GM12865 (cell line): ENCODE measurements around the gene CYP4A22.
A peak's percentile ranks its signal among the peaks of the same experiment; 100 is the strongest.

Experiments used
- DNase-seq: peaks from one replicate; pipeline ENCODE4 v3.0.0; 2010; ENCODE audit warnings: low read depth
- H3K4me3 ChIP-seq: 2 replicates; pipeline ENCODE4 v1.5.1; 2011; ENCODE audit warnings: mild to moderate bottlenecking, low read depth, low read length, control low read depth
- TF ChIP-seq, protein P1 (sequence below): IDR thresholded peaks from 2 replicates; pipeline ENCODE4 v1.5.1; 2011; ENCODE audit warnings: low read length, control low read depth, low read depth, inconsistent platforms; ENCODE audit not compliant: insufficient read depth; ENCODE audit errors: missing control alignments

The CYP4A22 gene

DNA sequence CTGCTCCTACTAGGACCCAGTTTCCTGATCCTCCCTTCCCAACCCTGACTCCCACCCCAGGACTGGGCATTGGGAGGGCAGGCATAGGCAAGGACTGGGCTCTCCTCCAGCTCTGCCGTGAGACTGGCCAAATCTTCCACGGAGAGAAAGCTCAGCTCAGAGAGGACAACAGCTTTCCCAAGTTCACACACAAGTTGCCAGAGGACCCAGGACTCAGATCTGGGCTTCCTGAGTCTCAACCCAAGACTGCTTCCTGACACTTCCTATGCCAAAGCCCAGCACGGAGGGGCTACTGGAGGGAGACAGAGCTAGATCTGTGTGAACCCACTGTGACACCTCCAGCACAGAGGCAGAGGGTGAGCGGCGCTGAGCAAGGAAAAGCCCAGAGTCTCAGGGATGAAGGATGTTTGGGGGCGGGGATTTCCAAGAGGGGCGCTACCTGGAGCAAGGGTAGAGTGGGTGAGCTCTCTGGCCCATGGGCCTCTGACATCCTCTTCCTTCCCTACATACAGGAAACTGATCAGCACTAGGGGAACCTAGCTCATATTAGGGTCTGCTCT lies 45.5 kb downstream of the CYP4A22 start:
- TF ChIP-seq, protein P1, sequence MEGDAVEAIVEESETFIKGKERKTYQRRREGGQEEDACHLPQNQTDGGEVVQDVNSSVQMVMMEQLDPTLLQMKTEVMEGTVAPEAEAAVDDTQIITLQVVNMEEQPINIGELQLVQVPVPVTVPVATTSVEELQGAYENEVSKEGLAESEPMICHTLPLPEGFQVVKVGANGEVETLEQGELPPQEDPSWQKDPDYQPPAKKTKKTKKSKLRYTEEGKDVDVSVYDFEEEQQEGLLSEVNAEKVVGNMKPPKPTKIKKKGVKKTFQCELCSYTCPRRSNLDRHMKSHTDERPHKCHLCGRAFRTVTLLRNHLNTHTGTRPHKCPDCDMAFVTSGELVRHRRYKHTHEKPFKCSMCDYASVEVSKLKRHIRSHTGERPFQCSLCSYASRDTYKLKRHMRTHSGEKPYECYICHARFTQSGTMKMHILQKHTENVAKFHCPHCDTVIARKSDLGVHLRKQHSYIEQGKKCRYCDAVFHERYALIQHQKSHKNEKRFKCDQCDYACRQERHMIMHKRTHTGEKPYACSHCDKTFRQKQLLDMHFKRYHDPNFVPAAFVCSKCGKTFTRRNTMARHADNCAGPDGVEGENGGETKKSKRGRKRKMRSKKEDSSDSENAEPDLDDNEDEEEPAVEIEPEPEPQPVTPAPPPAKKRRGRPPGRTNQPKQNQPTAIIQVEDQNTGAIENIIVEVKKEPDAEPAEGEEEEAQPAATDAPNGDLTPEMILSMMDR: no peak
- H3K4me3 ChIP-seq: no peak overlapping the region
- DNase-seq: no peak

DNA sequence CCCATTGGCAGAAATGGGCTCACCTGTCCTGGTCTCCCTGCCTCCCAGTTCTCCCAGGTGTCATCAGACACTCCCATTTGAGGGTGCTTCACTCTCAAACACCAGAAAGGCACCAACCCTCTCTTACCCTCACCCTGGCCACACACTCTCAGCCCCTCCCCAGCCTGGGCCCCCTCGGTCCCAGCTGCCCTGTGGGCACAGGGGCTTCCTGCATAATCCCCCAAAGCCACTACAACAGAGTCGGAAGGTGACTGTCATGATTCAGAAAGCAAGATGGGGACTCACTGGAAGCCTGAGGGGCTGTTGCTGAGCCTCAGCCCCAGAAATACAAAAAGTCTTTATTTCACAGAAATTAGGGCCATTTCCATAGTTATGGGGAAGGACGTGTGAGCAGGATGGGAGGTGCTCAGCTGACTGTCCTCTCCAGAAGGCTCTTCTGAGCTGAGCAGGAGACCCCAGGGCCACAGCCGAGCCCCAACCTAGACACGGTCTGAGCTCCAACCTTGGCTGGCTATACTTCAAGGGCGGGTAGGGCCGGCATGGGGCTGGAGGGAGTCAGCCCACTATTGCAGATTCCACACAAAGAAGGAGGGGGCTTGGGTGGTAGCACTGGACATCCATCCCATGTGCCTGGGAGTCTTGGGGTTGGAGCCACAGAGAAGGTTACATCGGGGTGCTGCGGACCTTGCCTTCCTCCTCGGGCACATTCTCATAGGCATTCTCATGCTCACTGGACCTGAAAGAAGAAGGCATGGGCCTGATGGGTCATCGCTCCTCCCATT lies 46.3 kb downstream of the CYP4A22 start:
- H3K4me3 ChIP-seq: no peak overlapping the region
- TF ChIP-seq, protein P1: no peak
- no peak for DNase-seq

DNA sequence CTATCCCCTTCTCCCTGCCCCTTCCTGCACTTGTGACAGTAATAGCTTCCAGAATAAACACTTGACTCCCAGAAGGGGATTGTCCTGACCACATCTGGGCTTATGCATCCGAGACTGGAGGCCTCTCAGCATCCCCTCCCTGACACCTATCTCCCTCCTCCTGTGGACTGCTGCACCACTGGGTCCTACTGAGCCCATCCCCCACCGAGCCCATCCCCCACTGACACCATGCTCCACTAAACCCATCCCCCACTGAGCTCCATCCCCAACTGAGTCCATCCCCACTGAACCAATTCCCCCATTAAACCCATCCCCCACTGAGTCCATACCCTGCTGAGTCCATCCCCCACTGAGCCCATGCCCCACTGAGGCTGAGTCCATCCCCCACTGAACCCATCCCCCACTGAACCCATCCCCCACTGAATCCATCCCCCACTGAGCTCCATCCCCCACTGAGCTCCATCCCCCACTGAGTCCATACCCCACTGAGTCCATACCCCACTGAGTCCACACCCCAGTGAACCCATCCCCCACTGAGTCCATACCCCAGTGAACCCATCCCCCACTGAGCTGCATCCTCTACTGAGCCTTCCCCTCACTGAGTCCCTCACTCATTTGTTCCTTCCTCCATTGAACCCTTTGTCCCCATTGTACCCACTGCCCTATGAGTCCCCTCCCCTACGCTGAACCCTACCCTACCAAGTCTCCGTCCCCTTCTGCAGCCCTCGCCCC lies 47.0 kb downstream of the CYP4A22 start:
- TF ChIP-seq, protein P1: no peak
- no peak overlapping the region for H3K4me3 ChIP-seq
- DNase-seq: peak; percentile 33

DNA sequence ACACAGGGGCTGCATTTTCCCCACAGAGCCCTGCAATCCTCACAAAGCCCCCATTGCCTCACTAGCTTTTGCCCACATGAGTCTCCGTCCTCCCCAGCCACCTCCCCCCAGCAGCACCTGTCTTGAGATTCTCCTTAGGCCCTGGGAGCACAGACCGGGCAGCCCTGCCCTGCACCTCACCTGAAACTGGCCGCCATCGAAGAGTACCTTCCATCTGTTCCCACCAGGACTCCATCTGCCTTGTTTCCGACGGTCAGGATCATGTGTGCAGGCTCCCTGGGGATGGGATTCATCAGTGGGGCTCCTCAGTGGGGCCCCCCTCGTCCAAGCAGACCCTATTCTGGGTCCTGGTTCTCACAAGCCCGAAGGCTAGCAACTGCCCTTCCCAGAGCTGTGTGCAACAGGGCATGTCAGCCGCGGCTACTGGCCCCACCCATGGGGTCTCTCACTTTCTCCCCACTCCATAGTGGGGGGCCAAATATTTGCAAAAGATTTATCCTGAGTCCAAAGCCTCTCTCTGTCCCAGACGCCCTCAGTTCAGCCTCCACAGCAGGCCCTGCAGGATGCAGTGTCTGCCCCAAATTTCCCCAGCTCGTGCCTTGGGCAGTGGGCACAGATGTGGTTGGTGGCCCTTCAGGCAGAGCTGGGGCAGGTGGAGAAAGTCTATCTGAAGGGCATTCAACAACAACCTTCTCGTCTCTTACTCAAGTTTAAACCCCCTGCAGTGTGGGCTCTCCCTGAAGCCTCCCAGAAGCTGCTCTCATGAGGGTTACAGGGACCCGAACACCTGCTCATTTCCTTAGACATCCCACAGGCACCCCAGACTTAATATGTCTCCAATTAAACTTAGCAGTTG lies 47.8 kb downstream of the CYP4A22 start:
- TF ChIP-seq, protein P1: no peak
- no peak for DNase-seq
- H3K4me3 ChIP-seq: no peak overlapping the region

DNA sequence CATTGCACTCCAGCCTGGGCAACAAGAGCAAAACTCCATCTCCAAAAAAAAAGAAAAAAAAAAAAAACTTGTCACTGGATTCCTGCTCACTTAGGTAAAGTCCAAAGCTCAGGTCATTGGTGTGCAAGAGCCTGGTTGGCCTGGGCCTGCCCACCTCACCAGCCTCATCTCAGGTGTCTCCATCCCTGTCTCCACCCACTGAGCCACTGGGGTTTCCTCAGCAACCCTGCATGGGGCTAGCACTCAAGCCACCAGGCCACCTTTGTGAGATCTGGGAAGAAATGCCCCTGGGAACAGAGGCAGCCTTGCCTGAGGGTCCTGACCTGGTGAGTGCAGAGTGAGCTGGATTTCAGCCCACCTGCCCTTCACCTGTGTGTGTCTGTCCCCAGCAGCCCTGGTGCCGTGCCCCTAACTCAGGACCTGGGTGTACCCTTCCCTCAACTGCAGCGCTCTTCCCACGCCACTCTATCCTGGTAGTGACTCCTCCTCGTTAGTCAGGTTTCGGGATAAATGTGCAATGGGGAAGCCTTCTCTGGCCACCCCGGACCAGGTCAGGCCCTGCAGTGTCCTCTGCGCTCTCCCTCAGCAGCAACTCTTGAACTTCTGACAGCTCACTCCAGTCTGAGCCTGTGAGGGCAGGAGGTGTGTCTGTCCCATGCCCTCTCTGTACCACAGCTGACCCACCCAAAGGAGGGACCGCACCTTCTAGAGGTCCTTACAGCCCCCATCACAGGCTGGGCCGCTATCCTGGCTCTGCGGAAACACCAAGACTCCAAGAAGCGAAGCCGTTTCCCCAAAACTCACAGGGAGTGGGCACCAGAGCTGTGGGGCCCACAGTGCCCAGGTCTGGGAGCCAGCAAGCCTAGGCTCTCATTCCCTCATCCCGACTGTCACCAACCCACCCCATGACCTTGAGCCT lies 49.3 kb downstream of the CYP4A22 start:
- DNase-seq: no peak
- TF ChIP-seq, protein P1: no peak
- H3K4me3 ChIP-seq: no peak overlapping the region
